ENCODE measurements around the gene RUSC1.

Gene RUSC1

GRCh38 chr1:155277070-155277901 lies 43.4 kb upstream of the RUSC1 start, which contains the start of gene HCN3 (continued):
- TF ChIP-seq KLF8 (tag by site-specific recombination; IDR thresholded peaks at IDR 0.05) (peak; percentile 69), ZNF555 (tag by site-specific recombination; conservative IDR thresholded peaks at IDR 0.05) (no peak), ZFHX2 (tag by site-specific recombination; conservative IDR thresholded peaks at IDR 0.05) (peak; percentile 86), ZEB2 (tag by site-specific recombination; IDR thresholded peaks at IDR 0.05) (peak; percentile 69; the same call in 1 of the 2 replicates), ZNF580 (tag by site-specific recombination; IDR thresholded peaks at IDR 0.05) (no peak), ZNF121 (tag by site-specific recombination; IDR thresholded peaks at IDR 0.05) (no peak), ZNF670 (tag by site-specific recombination; IDR thresholded peaks at IDR 0.05; ENCODE audit: low read depth) (no peak), ZNF202 (tag by site-specific recombination; IDR thresholded peaks at IDR 0.05; ENCODE audit: borderline replicate concordance) (no peak), ZNF391 (tag by site-specific recombination; IDR thresholded peaks at IDR 0.05; ENCODE audit: borderline replicate concordance, low read depth) (no peak), HOXD13 (CRISPR knock-in tag; IDR thresholded peaks at IDR 0.05; ENCODE audit: borderline replicate concordance) (no peak), ZNF777 (tag by site-specific recombination; IDR thresholded peaks at IDR 0.05; ENCODE audit: borderline replicate concordance) (no peak), ZNF140 (tag by site-specific recombination; IDR thresholded peaks at IDR 0.05) (no peak), KLF1 (tag by site-specific recombination; IDR thresholded peaks at IDR 0.05) (0 out of 2 replicates have a peak, but pooled peaks have one; percentile 25), ZNF571 (tag by site-specific recombination; IDR thresholded peaks at IDR 0.05) (no peak), WT1 (tag by site-specific recombination; IDR thresholded peaks at IDR 0.05) (no peak; the same call in 1 of the 2 replicates), ZSCAN18 (tag by site-specific recombination; IDR thresholded peaks at IDR 0.05) (no peak), SP7 (tag by site-specific recombination; IDR thresholded peaks at IDR 0.05) (no peak; the same call in 1 of the 2 replicates), ZFP41 (tag by site-specific recombination; IDR thresholded peaks at IDR 0.05; ENCODE audit: borderline replicate concordance) (no peak), ZNF2 (tag by site-specific recombination; IDR thresholded peaks at IDR 0.05) (0 out of 2 replicates have a peak, but pooled peaks have one; percentile 23), ZNF791 (tag by site-specific recombination; IDR thresholded peaks at IDR 0.05) (no peak), ZBTB20 (tag by site-specific recombination; IDR thresholded peaks at IDR 0.05) (no peak), ZNF280C (tag by site-specific recombination; IDR thresholded peaks at IDR 0.05) (no peak), ZNF692 (tag by site-specific recombination; IDR thresholded peaks at IDR 0.05) (no peak)
- TF ChIP-seq, protein P1, sequence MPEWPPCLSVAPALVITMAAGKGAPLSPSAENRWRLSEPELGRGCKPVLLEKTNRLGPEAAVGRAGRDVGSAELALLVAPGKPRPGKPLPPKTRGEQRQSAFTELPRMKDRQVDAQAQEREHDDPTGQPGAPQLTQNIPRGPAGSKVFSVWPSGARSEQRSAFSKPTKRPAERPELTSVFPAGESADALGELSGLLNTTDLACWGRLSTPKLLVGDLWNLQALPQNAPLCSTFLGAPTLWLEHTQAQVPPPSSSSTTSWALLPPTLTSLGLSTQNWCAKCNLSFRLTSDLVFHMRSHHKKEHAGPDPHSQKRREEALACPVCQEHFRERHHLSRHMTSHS (tag by site-specific recombination; IDR thresholded peaks at IDR 0.05), result no peak
- TF ChIP-seq, protein P2, sequence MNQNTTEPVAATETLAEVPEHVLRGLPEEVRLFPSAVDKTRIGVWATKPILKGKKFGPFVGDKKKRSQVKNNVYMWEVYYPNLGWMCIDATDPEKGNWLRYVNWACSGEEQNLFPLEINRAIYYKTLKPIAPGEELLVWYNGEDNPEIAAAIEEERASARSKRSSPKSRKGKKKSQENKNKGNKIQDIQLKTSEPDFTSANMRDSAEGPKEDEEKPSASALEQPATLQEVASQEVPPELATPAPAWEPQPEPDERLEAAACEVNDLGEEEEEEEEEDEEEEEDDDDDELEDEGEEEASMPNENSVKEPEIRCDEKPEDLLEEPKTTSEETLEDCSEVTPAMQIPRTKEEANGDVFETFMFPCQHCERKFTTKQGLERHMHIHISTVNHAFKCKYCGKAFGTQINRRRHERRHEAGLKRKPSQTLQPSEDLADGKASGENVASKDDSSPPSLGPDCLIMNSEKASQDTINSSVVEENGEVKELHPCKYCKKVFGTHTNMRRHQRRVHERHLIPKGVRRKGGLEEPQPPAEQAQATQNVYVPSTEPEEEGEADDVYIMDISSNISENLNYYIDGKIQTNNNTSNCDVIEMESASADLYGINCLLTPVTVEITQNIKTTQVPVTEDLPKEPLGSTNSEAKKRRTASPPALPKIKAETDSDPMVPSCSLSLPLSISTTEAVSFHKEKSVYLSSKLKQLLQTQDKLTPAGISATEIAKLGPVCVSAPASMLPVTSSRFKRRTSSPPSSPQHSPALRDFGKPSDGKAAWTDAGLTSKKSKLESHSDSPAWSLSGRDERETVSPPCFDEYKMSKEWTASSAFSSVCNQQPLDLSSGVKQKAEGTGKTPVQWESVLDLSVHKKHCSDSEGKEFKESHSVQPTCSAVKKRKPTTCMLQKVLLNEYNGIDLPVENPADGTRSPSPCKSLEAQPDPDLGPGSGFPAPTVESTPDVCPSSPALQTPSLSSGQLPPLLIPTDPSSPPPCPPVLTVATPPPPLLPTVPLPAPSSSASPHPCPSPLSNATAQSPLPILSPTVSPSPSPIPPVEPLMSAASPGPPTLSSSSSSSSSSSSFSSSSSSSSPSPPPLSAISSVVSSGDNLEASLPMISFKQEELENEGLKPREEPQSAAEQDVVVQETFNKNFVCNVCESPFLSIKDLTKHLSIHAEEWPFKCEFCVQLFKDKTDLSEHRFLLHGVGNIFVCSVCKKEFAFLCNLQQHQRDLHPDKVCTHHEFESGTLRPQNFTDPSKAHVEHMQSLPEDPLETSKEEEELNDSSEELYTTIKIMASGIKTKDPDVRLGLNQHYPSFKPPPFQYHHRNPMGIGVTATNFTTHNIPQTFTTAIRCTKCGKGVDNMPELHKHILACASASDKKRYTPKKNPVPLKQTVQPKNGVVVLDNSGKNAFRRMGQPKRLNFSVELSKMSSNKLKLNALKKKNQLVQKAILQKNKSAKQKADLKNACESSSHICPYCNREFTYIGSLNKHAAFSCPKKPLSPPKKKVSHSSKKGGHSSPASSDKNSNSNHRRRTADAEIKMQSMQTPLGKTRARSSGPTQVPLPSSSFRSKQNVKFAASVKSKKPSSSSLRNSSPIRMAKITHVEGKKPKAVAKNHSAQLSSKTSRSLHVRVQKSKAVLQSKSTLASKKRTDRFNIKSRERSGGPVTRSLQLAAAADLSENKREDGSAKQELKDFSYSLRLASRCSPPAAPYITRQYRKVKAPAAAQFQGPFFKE (tag by site-specific recombination; IDR thresholded peaks at IDR 0.05; ENCODE audit: borderline replicate concordance), result no peak
